Fibroblast of lung (primary cell): ENCODE results near the gene GLIPR2.

ENCODE experiments used
- EZH2 ChIP-seq: IDR thresholded peaks from 2 replicates; pipeline ENCODE4 v1.5.1; 2012; ENCODE audit warnings: low read length, control low read depth, mild to moderate bottlenecking; ENCODE audit errors: missing control alignments
- TF ChIP-seq, protein P1 (sequence below), 2 donors: IDR thresholded peaks in 1 of 2; conservative IDR thresholded peaks in 1 of 2; 1 replicate in 1 of 2; 2 replicates in 1 of 2; pipeline ENCODE4 v1.5.1; 2011 to 2012; ENCODE audit warnings: low read length in 2 of 2, control low read depth in 1 of 2, inconsistent platforms in 1 of 2, low read depth in 1 of 2, mild to moderate bottlenecking in 1 of 2

DNA sequence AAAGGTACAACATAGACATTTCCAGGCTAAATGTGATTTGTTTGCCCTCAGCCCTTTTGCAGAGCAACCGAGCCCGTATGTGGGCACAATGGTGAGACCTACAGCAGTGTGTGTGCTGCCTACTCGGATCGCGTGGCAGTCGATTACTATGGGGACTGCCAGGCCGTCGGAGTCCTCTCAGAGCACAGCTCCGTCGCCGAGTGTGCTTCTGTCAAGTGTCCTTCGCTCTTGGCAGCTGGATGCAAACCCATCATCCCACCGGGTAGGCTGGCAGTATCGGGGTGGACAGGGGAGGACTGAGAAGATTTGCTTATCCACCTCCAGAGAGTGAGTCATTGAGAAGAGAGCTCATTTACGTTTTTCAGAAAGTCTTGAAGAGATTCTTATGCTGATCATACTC, 17.8 kb upstream of the GLIPR2 start:
- TF ChIP-seq, protein P1, sequence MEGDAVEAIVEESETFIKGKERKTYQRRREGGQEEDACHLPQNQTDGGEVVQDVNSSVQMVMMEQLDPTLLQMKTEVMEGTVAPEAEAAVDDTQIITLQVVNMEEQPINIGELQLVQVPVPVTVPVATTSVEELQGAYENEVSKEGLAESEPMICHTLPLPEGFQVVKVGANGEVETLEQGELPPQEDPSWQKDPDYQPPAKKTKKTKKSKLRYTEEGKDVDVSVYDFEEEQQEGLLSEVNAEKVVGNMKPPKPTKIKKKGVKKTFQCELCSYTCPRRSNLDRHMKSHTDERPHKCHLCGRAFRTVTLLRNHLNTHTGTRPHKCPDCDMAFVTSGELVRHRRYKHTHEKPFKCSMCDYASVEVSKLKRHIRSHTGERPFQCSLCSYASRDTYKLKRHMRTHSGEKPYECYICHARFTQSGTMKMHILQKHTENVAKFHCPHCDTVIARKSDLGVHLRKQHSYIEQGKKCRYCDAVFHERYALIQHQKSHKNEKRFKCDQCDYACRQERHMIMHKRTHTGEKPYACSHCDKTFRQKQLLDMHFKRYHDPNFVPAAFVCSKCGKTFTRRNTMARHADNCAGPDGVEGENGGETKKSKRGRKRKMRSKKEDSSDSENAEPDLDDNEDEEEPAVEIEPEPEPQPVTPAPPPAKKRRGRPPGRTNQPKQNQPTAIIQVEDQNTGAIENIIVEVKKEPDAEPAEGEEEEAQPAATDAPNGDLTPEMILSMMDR (conservative IDR thresholded peaks at IDR 0.05 in 1 of 2, IDR thresholded peaks at IDR 0.05 in 1 of 2; ENCODE audit: low read depth in 1 of 2, low read length in 2 of 2) = no peak
- TF ChIP-seq EZH2 = no peak
